K562 (cell line): ENCODE results near the gene IPCEF1. TPM values are rescaled to one million over a fixed set of nuclear protein-coding genes. Genes with fewer than 3 reads are reported as not detected.

ENCODE experiments used
- ATAC-seq: fragments of 200-7000 bp; cut with Tn5 transposase; 3 replicates; pipeline ENCODE4 v1.9.1; 2020; ENCODE audit warnings: moderate library complexity
- BruUV-seq: library from RNA; stranded (reverse); fragments of 400-500 nt; replicated peaks from 2 replicates; lab custom pipeline; 2021; lab: Mats Ljungman, UMichigan
- CTCF ChIA-PET: fragments of 300-600 bp; formaldehyde crosslinking; extraction: SDS; loops from one replicate; lab custom pipeline; 2021; ENCODE audit warnings: low intra/inter-chr PET ratio; lab: Yijun Ruan, JAX
- POLR2A ChIA-PET: fragments of 300-600, 350-650 bp; sonication (Branson Sonifier 250); formaldehyde crosslinking; extraction: SDS; loops from one replicate; lab custom pipeline; 2021; ENCODE audit warnings: antibody characterized with exemption, inconsistent platforms; lab: Yijun Ruan, JAX
- DNase-seq, 4 experiments: peaks; one replicate each; pipeline versions ENCODE4 v3.0.0 to v3.0.0-alpha.2; 2011 to 2018; ENCODE audit warnings: low spot score in 3 of 4, mixed read lengths in 3 of 4; ENCODE audit errors: extremely low read depth in 1 of 4
- FAIRE-seq: peaks from 2 replicates; lab custom pipeline; 2011; peaks lifted over from hg19 to GRCh38; lab: Jason Lieb, UNC
- H2AFZ ChIP-seq: 2 replicates; pipeline ENCODE4 v1.6.0; 2011; ENCODE audit warnings: low read depth, low read length, control low read depth, inconsistent platforms
- H3K27ac ChIP-seq: fragments of 200-600 bp; 3 replicates; pipeline ENCODE4 v1.8.0; 2011; ENCODE audit warnings: low read depth, mild to moderate bottlenecking, control low read depth, inconsistent platforms, low read length, moderate library complexity, mixed read lengths; ENCODE audit errors: extremely low read depth
- H3K27me3 ChIP-seq, 2 experiments: fragments of 300-600 bp in 1 of 2; 2 replicates in 1 of 2; 3 replicates in 1 of 2; pipeline versions ENCODE4 v1.6.0 to v1.8.0; 2011; ENCODE audit warnings: inconsistent platforms in 2 of 2, low read length in 2 of 2, mild to moderate bottlenecking in 1 of 2, mixed read lengths in 1 of 2, moderate library complexity in 1 of 2; ENCODE audit not compliant: control insufficient read depth in 2 of 2, insufficient read depth in 2 of 2
- H3K36me3 ChIP-seq: fragments of 300-600 bp; 3 replicates; pipeline ENCODE4 v1.8.0; 2011; ENCODE audit warnings: mild to moderate bottlenecking, low read length, inconsistent platforms; ENCODE audit not compliant: control insufficient read depth, insufficient read depth
- H3K4me1 ChIP-seq, 2 experiments: fragments of 200-600 bp in 1 of 2; replicated peaks in 1 of 2; 2 replicates in 1 of 2; 3 replicates in 1 of 2; pipeline versions ENCODE4 v1.5.1 to v1.8.0; 2011; ENCODE audit warnings: inconsistent platforms in 2 of 2, low read length in 2 of 2, mild to moderate bottlenecking in 1 of 2, mixed read lengths in 1 of 2, moderate library complexity in 1 of 2; ENCODE audit not compliant: control insufficient read depth in 2 of 2, insufficient read depth in 2 of 2
- H3K4me2 ChIP-seq: 2 replicates; pipeline ENCODE4 v1.6.1; 2011; ENCODE audit warnings: low read length, control low read depth, inconsistent platforms, mixed read lengths; ENCODE audit not compliant: insufficient read depth
- H3K4me3 ChIP-seq: fragments of 200-600 bp; sonication (generic), shearing (Covaris generic); 2 replicates; pipeline ENCODE4 v1.5.1; 2016; ENCODE audit warnings: control low read depth, inconsistent platforms
- H3K79me2 ChIP-seq: fragments of 200-600 bp; 3 replicates; pipeline ENCODE4 v1.8.0; 2011; ENCODE audit warnings: low read length, inconsistent platforms; ENCODE audit not compliant: control insufficient read depth, insufficient read depth
- H3K9ac ChIP-seq, 2 experiments: 2 replicates each; pipeline versions ENCODE4 v1.6.0 to v1.6.1; 2011; ENCODE audit warnings: low read depth in 2 of 2, low read length in 2 of 2, control low read depth in 1 of 2, inconsistent platforms in 1 of 2, mild to moderate bottlenecking in 1 of 2, mixed read lengths in 1 of 2; ENCODE audit not compliant: insufficient read depth in 1 of 2
- H3K9me1 ChIP-seq: one replicate; pipeline ENCODE4 v1.6.0; 2011; ENCODE audit warnings: inconsistent platforms, mild to moderate bottlenecking, low read length, moderate library complexity; ENCODE audit not compliant: control insufficient read depth, insufficient read depth
- H3K9me3 ChIP-seq: replicated peaks from 2 replicates; pipeline ENCODE4 v1.5.1; 2011; ENCODE audit warnings: low read depth, low read length, inconsistent platforms; ENCODE audit not compliant: control insufficient read depth, insufficient read depth
- H4K20me1 ChIP-seq: replicated peaks from 2 replicates; pipeline ENCODE4 v1.6.1; 2011; ENCODE audit warnings: low read length, inconsistent platforms, mixed read lengths; ENCODE audit not compliant: control insufficient read depth, insufficient read depth
- ATF3 ChIP-seq, 2 experiments: fragments of 450-650 bp in 1 of 2; sonication (generic) in 1 of 2; formaldehyde crosslinking in 1 of 2; IDR thresholded peaks in 1 of 2; conservative IDR thresholded peaks in 1 of 2; 2 replicates each; pipeline versions ENCODE4 v1.6.1 to v1.8.1; 2016 to 2023; ENCODE audit warnings: mild to moderate bottlenecking in 2 of 2, moderate library complexity in 2 of 2, inconsistent platforms in 1 of 2, missing genetic modification reagents in 1 of 2
- E2F4 ChIP-seq: sonication (generic); formaldehyde crosslinking; IDR thresholded peaks from 2 replicates; pipeline ENCODE4 v1.8.0; 2022; ENCODE audit warnings: mild to moderate bottlenecking, low read depth, missing genetic modification reagents
- KDM1A ChIP-seq, 2 experiments: fragments of 450-650 bp; IDR thresholded peaks; 2 replicates each; pipeline ENCODE4 v1.6.1; 2016; ENCODE audit warnings: mild to moderate bottlenecking in 2 of 2
- WGBS: fragments of 100-300 bp; shearing (Covaris generic); methylation state at CpG from one replicate; pipeline ENCODE4 v1.1.6; 2016; ENCODE audit warnings: low coverage, mixed read lengths; ENCODE audit not compliant: insufficient coverage; ENCODE audit errors: missing lambda C conversion rate; 5-methylcytosine and 5-hydroxymethylcytosine counted together
- in situ Hi-C: fragments of 300-500 bp; cut with MboI; formaldehyde crosslinking; loops from 4 replicates; pipeline ENCODE4 v1.15.0; 2018; ENCODE audit warnings: inconsistent platforms, mixed read lengths
- intact Hi-C: fragments of 100-400 bp; cut with micrococcal nuclease; formaldehyde crosslinking; loops from 2 replicates; pipeline ENCODE4 v1.14.2; 2022
- polyA plus RNA-seq, 8 experiments: library from polyadenylated mRNA; depleted of rRNA in 4 of 8; stranded (reverse) in 5 of 8; unstranded in 3 of 8; fragments of >200 nt; fragmentation: Nextera tagmentation in 2 of 8; fragmentation: Illumina TruSeq in 1 of 8; extraction: Ambion mirVana in 2 of 8; extraction: Trizol in 1 of 8; gene quantifications; 2 replicates each; pipeline versions ENCODE4 v1.2.1 to v1.2.3, GENCODE V29; 2011 to 2014; ENCODE audit warnings: inconsistent platforms in 1 of 8, missing spikeins in 1 of 8
- total RNA-seq, 7 experiments: library from RNA; depleted of rRNA in 6 of 7; stranded (reverse); fragments of >200 nt in 6 of 7; fragmentation: Illumina TruSeq in 2 of 7; extraction: Trizol in 2 of 7; gene quantifications; 2 replicates each; pipeline versions ENCODE4 v1.2.1 to v1.2.3, GENCODE V29; 2011 to 2021; ENCODE audit warnings: low replicate concordance in 1 of 7
- TF ChIP-seq, protein P1 (sequence below), 2 experiments: IDR thresholded peaks in 1 of 2; conservative IDR thresholded peaks in 1 of 2; 2 replicates each; pipeline ENCODE4 v1.6.1; 2016; ENCODE audit warnings: low read depth in 2 of 2, mild to moderate bottlenecking in 1 of 2, missing compliant biosample characterization in 1 of 2, missing genetic modification characterization in 1 of 2, moderate library complexity in 1 of 2
- TF ChIP-seq, protein P2 (sequence below): sonication (generic); formaldehyde crosslinking; IDR thresholded peaks from 2 replicates; pipeline ENCODE4 v1.8.1; 2023; ENCODE audit warnings: missing genetic modification reagents, mild to moderate bottlenecking, borderline replicate concordance

Gene IPCEF1
- total and polyA plus RNA-seq, 9 of the 15 experiments (the other 6 are each of a cell fraction or from before 2014, with no cell fraction given) = 0.14 to 0.18 TPM; not detected in 7

GRCh38 chr6:154382740-154383139 is 26.1 kb upstream of the IPCEF1 start:
- no peak for FAIRE-seq
- 0 out of 2 replicates have a peak, but pooled peaks cover 3% of the 10 kb centered on the region for H4K20me1 ChIP-seq
- H3K9me3 ChIP-seq = no peaks in the 10 kb centered on the region
- H2AFZ ChIP-seq = no peak overlapping the region
- no peaks in the 10 kb centered on the region for H3K9me1 ChIP-seq
- no TSS peak for BruUV-seq
- POLR2A ChIA-PET = no interaction called here
- no peak overlapping the region for H3K27ac ChIP-seq
- peaks cover 3 to 12% of the 10 kb centered on the region in 2 experiments; a peak in 3 of 5 replicates for H3K27me3 ChIP-seq
- no peak overlapping the region for H3K4me2 ChIP-seq
- no peak for DNase-seq
- TF ChIP-seq, protein P1, sequence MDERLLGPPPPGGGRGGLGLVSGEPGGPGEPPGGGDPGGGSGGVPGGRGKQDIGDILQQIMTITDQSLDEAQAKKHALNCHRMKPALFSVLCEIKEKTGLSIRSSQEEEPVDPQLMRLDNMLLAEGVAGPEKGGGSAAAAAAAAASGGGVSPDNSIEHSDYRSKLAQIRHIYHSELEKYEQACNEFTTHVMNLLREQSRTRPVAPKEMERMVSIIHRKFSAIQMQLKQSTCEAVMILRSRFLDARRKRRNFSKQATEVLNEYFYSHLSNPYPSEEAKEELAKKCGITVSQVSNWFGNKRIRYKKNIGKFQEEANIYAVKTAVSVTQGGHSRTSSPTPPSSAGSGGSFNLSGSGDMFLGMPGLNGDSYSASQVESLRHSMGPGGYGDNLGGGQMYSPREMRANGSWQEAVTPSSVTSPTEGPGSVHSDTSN (CRISPR knock-in tag; IDR thresholded peaks at IDR 0.05; ENCODE audit: low read depth) = no peak
- TF ChIP-seq, protein P1 (tag; conservative IDR thresholded peaks at IDR 0.05; ENCODE audit: low read depth) = no peak
- TF ChIP-seq, protein P2, sequence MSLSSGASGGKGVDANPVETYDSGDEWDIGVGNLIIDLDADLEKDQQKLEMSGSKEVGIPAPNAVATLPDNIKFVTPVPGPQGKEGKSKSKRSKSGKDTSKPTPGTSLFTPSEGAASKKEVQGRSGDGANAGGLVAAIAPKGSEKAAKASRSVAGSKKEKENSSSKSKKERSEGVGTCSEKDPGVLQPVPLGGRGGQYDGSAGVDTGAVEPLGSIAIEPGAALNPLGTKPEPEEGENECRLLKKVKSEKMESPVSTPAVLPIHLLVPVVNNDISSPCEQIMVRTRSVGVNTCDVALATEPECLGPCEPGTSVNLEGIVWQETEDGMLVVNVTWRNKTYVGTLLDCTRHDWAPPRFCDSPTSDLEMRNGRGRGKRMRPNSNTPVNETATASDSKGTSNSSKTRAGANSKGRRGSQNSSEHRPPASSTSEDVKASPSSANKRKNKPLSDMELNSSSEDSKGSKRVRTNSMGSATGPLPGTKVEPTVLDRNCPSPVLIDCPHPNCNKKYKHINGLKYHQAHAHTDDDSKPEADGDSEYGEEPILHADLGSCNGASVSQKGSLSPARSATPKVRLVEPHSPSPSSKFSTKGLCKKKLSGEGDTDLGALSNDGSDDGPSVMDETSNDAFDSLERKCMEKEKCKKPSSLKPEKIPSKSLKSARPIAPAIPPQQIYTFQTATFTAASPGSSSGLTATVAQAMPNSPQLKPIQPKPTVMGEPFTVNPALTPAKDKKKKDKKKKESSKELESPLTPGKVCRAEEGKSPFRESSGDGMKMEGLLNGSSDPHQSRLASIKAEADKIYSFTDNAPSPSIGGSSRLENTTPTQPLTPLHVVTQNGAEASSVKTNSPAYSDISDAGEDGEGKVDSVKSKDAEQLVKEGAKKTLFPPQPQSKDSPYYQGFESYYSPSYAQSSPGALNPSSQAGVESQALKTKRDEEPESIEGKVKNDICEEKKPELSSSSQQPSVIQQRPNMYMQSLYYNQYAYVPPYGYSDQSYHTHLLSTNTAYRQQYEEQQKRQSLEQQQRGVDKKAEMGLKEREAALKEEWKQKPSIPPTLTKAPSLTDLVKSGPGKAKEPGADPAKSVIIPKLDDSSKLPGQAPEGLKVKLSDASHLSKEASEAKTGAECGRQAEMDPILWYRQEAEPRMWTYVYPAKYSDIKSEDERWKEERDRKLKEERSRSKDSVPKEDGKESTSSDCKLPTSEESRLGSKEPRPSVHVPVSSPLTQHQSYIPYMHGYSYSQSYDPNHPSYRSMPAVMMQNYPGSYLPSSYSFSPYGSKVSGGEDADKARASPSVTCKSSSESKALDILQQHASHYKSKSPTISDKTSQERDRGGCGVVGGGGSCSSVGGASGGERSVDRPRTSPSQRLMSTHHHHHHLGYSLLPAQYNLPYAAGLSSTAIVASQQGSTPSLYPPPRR (CRISPR knock-in tag) = no peak
- TF ChIP-seq E2F4 (CRISPR knock-in tag) = no peak
- TF ChIP-seq KDM1A (IDR thresholded peaks at IDR 0.05) = peak; percentile 51 to 55; a peak in 2 of 4 replicates
- TF ChIP-seq ATF3 (IDR thresholded peaks at IDR 0.05) = 0 out of 2 replicates have a peak, but pooled peaks have one; percentile 22
- no peak for TF ChIP-seq ATF3 (CRISPR knock-in tag; conservative IDR thresholded peaks at IDR 0.05)
- 4% methylated on average over 8 of the region's 8 CpGs for WGBS
- peaks cover 0 to 1% of the 10 kb centered on the region in 2 experiments; a peak in 2 of 5 replicates for H3K4me1 ChIP-seq
- CTCF ChIA-PET = no interaction called here
- no peaks in the 10 kb centered on the region for H3K79me2 ChIP-seq
- no peak overlapping the region for H3K9ac ChIP-seq
- ATAC-seq = no peak
- intact Hi-C loops (no loop called here), in situ Hi-C loops (no loop called here)
- no peak overlapping the region for H3K4me3 ChIP-seq
- no peaks in the 10 kb centered on the region for H3K36me3 ChIP-seq
